AG04450 (cell line): ENCODE data around the gene PRMT7. TPM values are rescaled to one million over a fixed set of nuclear protein-coding genes. Genes with fewer than 3 reads are reported as not detected.

Experiments
- CTCF ChIA-PET: fragments of 300-600, 350-600 bp; formaldehyde crosslinking; extraction: SDS; loops from one replicate; lab custom pipeline; 2022; ENCODE audit warnings: antibody characterized with exemption, inconsistent platforms; lab: Charles Lee
- POLR2A ChIA-PET: fragments of 350-600 bp; formaldehyde crosslinking; extraction: SDS; loops from one replicate; lab custom pipeline; 2021; ENCODE audit warnings: antibody characterized with exemption, inconsistent platforms; lab: Yijun Ruan, JAX
- DNase-seq: peaks from one replicate; pipeline ENCODE4 v3.0.0-alpha.2; 2011; ENCODE audit warnings: low read depth, low spot score
- H3K27ac ChIP-seq: one replicate; pipeline ENCODE4 v1.5.1; 2012; ENCODE audit warnings: low read depth, low read length, control low read depth
- H3K27me3 ChIP-seq: one replicate; pipeline ENCODE4 v1.6.0; 2012; ENCODE audit warnings: low read length; ENCODE audit not compliant: control insufficient read depth, insufficient read depth
- H3K4me3 ChIP-seq: 2 replicates; pipeline ENCODE4 v1.5.1; 2011; ENCODE audit warnings: mild to moderate bottlenecking, low read depth, low read length, control low read depth
- H3K9me3 ChIP-seq: 2 replicates; pipeline ENCODE4 v1.5.1; 2012; ENCODE audit warnings: low read length; ENCODE audit not compliant: control insufficient read depth, insufficient read depth
- CTCF ChIP-seq: IDR thresholded peaks from 2 replicates; pipeline ENCODE4 v1.5.1; 2011; ENCODE audit warnings: low read depth, low read length, control low read depth, inconsistent platforms
- polyA plus RNA-seq: library from polyadenylated mRNA; depleted of rRNA; stranded (reverse); fragments of >200 nt; gene quantifications from 2 replicates; pipeline ENCODE4 v1.2.3, GENCODE V29; 2011

Gene PRMT7
- polyA plus RNA-seq, 1 experiment = 32.4 TPM

GRCh38 chr16:68353366-68353765 is 42.5 kb downstream of the PRMT7 start:
- TF ChIP-seq CTCF = no peak
- no peak overlapping the region for H3K27ac ChIP-seq
- no peak overlapping the region for H3K4me3 ChIP-seq
- no peaks in the 10 kb centered on the region for H3K27me3 ChIP-seq
- no peaks in the 10 kb centered on the region; the same call in 1 of the 2 replicates for H3K9me3 ChIP-seq
- CTCF ChIA-PET = no interaction called here
- no peak for DNase-seq
- POLR2A ChIA-PET = no interaction called here

- POLR2A ChIA-PET = no interaction called here
- no peak for TF ChIP-seq CTCF
- Histone ChIP-seq H3K27me3 (no peaks in the 10 kb centered on the region), H3K4me3 (no peak overlapping the region), H3K27ac (no peak overlapping the region), H3K9me3 (no peaks in the 10 kb centered on the region)
- CTCF ChIA-PET = no interaction called here
- no peak for DNase-seq
These were observed 44.0 kb downstream of the PRMT7 start for GRCh38 chr16:68354816-68355215.

- no peak for DNase-seq
- Histone ChIP-seq H3K9me3 (no peaks in the 10 kb centered on the region), H3K4me3 (no peak overlapping the region), H3K27me3 (no peaks in the 10 kb centered on the region), H3K27ac (no peak overlapping the region)
- ChIA-PET POLR2A (interaction anchor here (1.2 kb wide), 1 partner anchor 92 kb away, joined by 3 read pairs; the partner anchor contains the start of gene SLC7A6), CTCF (no interaction called here)
- TF ChIP-seq CTCF = no peak
These were observed 44.8 kb downstream of the PRMT7 start for GRCh38 chr16:68355447-68356248.

DNA sequence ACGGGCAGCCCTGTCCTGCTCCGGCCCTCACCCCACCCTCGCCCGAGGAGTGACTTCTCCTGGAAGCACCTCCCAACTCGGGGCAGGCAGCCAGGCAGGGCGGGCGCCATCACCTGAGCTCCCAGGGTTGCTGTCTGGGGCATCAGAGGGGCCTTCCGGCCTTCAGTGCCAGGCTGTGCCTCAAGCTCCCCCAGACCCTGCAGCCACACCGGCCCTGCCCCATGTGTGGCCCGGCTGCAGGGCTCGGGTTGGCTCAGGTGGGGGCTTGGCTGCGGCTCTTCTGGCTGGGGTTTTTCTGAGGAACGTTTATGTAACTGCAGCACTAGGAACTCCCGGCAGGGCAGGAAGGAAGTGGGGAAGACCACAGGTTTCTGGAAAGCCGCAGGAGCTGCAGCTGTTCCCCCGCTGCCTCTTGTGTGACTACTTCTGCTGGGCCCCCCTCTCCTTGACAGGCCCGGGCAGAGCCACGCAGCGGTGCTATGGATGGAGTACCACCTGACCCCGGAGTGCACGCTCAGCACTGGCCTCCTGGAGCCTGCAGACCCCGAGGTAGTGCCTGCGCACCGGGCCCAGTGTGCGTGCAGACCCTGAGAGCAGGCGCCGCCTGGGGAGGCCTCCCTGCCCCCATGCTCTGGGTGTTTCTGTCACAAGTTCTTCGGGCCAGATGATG is 45.6 kb downstream of the PRMT7 start:
- ChIA-PET POLR2A (interaction anchor here (1.2 kb wide), 1 partner anchor 92 kb away, joined by 3 read pairs; the partner anchor contains the start of gene SLC7A6), CTCF (no interaction called here)
- H3K27me3 ChIP-seq = no peaks in the 10 kb centered on the region
- no peak overlapping the region for H3K27ac ChIP-seq
- H3K9me3 ChIP-seq = no peaks in the 10 kb centered on the region; the same call in 1 of the 2 replicates
- DNase-seq = no peak
- TF ChIP-seq CTCF = no peak
- H3K4me3 ChIP-seq = no peak overlapping the region

DNA sequence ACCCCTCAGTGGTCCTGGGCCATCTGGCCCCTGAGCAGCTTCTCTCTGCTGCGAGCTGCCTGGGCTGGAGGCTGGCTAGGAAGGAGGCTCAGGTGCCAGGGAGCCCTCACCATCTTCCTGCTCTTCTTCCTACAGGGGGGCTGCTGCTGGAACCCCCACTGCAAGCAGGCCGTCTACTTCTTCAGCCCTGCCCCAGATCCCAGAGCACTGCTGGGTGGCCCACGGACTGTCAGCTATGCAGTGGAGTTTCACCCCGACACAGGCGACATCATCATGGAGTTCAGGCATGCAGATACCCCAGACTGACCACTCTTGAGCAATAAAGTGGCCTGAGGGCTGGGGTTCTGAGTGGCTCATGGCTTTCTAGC is 46.1 kb downstream of the PRMT7 start:
- ChIA-PET CTCF (no interaction called here), POLR2A (interaction anchor here (1.2 kb wide), 1 partner anchor 93 kb away, joined by 3 read pairs; the partner anchor contains the start of gene SLC7A6)
- DNase-seq = no peak
- H3K4me3 ChIP-seq = no peak overlapping the region
- H3K27me3 ChIP-seq = no peaks in the 10 kb centered on the region
- no peak for TF ChIP-seq CTCF
- H3K9me3 ChIP-seq = no peaks in the 10 kb centered on the region; the same call in 1 of the 2 replicates
- H3K27ac ChIP-seq = no peak overlapping the region
